ENCODE results near the gene GPR17.

GRCh38 chr2:127614731-127615130 lies 31.2 kb upstream of the GPR17 start:
- TF ChIP-seq POLR2A (IDR thresholded peaks at IDR 0.05): no peak
- no peak for TF ChIP-seq CTCF (IDR thresholded peaks at IDR 0.05)

Data from heart left ventricle (tissue), 13 donors.